Type B pancreatic cell (in vitro differentiated cells): Measurements from ENCODE around the gene LRRC32. TPM values are rescaled to one million over a fixed set of nuclear protein-coding genes. Genes with fewer than 3 reads are reported as not detected.

Source experiments
- DNase-seq: peaks from one replicate; pipeline ENCODE4 v3.0.0; 2021; ENCODE audit warnings: mixed read lengths; ENCODE audit not compliant: unreplicated experiment; ENCODE audit errors: extremely low spot score
- H3K27ac Mint-ChIP-seq: 2 replicates; pipeline ENCODE4 v1.8.0; 2021; ENCODE audit warnings: mild to moderate bottlenecking, mixed read lengths
- H3K27me3 Mint-ChIP-seq: 2 replicates; pipeline ENCODE4 v1.8.0; 2021; ENCODE audit warnings: mixed read lengths
- H3K36me3 Mint-ChIP-seq: 2 replicates; pipeline ENCODE4 v1.8.0; 2021; ENCODE audit warnings: mixed read lengths
- H3K4me1 Mint-ChIP-seq: one replicate; pipeline ENCODE4 v1.8.0; 2021; ENCODE audit warnings: mixed read lengths; ENCODE audit not compliant: unreplicated experiment
- H3K4me3 Mint-ChIP-seq: 2 replicates; pipeline ENCODE4 v1.8.0; 2021; ENCODE audit warnings: mild to moderate bottlenecking, mixed read lengths
- H3K9me3 Mint-ChIP-seq: 2 replicates; pipeline ENCODE4 v1.8.0; 2021; ENCODE audit warnings: mixed read lengths
- CTCF ChIP-seq: fragments of 200-600 bp; sonication (generic); conservative IDR thresholded peaks from 2 replicates; pipeline ENCODE4 v1.5.0; 2021; ENCODE audit warnings: antibody characterized with exemption, mild to moderate bottlenecking
- total RNA-seq: library from RNA; stranded (reverse); gene quantifications from 2 replicates; pipeline ENCODE4 v1.2.1, GENCODE V29; 2021; ENCODE audit warnings: low replicate concordance

Gene LRRC32
- total RNA-seq, 1 donor from 2014 or later, result 4.3 TPM

- Mint-ChIP-seq H3K36me3 (no peaks in the 10 kb centered on the region), H3K9me3 (no peaks in the 10 kb centered on the region), H3K4me1 (peaks cover 11% of the 10 kb centered on the region), H3K27ac (peak overlapping the region; percentile 26), H3K4me3 (no peak overlapping the region), H3K27me3 (no peaks in the 10 kb centered on the region)
- TF ChIP-seq CTCF, result no peak
- no peak for DNase-seq
Observed at GRCh38 chr11:76657187-76658170, 13.1 kb downstream of the LRRC32 start.

- H3K36me3 Mint-ChIP-seq, result no peaks in the 10 kb centered on the region
- peak overlapping the region; percentile 26 for H3K27ac Mint-ChIP-seq
Observed at GRCh38 chr11:76656571-76657081, 13.9 kb downstream of the LRRC32 start.

GRCh38 chr11:76656050-76656531, 14.5 kb downstream of the LRRC32 start:
- no peak for TF ChIP-seq CTCF
- Mint-ChIP-seq H3K27ac (no peak overlapping the region), H3K36me3 (no peaks in the 10 kb centered on the region), H3K4me3 (no peak overlapping the region), H3K27me3 (no peaks in the 10 kb centered on the region), H3K9me3 (no peaks in the 10 kb centered on the region), H3K4me1 (peaks cover 11% of the 10 kb centered on the region)
- DNase-seq, result peak; percentile 37

More at GRCh38 chr11:76656571-76657081, 13.9 kb downstream of the LRRC32 start:
- Mint-ChIP-seq H3K9me3 (no peaks in the 10 kb centered on the region), H3K4me3 (no peak overlapping the region), H3K4me1 (peaks cover 11% of the 10 kb centered on the region), H3K27me3 (no peaks in the 10 kb centered on the region)
- no peak for TF ChIP-seq CTCF
- peak; percentile 52 for DNase-seq

GRCh38 chr11:76655501-76656049, 15.0 kb downstream of the LRRC32 start:
- Mint-ChIP-seq H3K9me3 (no peaks in the 10 kb centered on the region), H3K27me3 (no peaks in the 10 kb centered on the region), H3K4me1 (peaks cover 11% of the 10 kb centered on the region), H3K27ac (no peak overlapping the region), H3K36me3 (no peaks in the 10 kb centered on the region), H3K4me3 (no peak overlapping the region)
- DNase-seq, result peak; percentile 66
- TF ChIP-seq CTCF, result no peak

GRCh38 chr11:76654980-76655379, 15.6 kb downstream of the LRRC32 start:
- Mint-ChIP-seq H3K27me3 (no peaks in the 10 kb centered on the region), H3K36me3 (no peaks in the 10 kb centered on the region), H3K4me3 (no peak overlapping the region), H3K9me3 (no peaks in the 10 kb centered on the region), H3K4me1 (peaks cover 11% of the 10 kb centered on the region), H3K27ac (no peak overlapping the region)
- no peak for TF ChIP-seq CTCF
- peak; percentile 50 for DNase-seq
